ENCODE results near the gene LCN1. TPM values are rescaled to one million over a fixed set of nuclear protein-coding genes. Genes with fewer than 3 reads are reported as not detected.
"Not testable (repeated sequence)": the region's sequence is repeated elsewhere in the genome, so short reads cannot be mapped to it uniquely, and the experiment has no call there.

The LCN1 gene
- total RNA-seq, 2 donors from 2014 or later: not detected

- Histone ChIP-seq H3K36me3 (no peaks in the 10 kb centered on the region), H3K27ac (no peak overlapping the region), H3K9me3 (no peaks in the 10 kb centered on the region), H3K27me3 (no peaks in the 10 kb centered on the region), H3K4me1 (no peaks in the 10 kb centered on the region), H3K9ac (ENCODE audit: low read depth in 2 of 2, low read length in 2 of 2) (no peak overlapping the region), H3K4me3 (no peak overlapping the region)
- no peak for DNase-seq
- TF ChIP-seq CTCF (IDR thresholded peaks at IDR 0.05): no peak
- intact Hi-C loops (cut with DNase I): no loop called here
These were observed 23.9 kb downstream of the LCN1 start for GRCh38 chr9:135544981-135545635.

GRCh38 chr9:135545646-135546176 is 24.5 kb downstream of the LCN1 start, which contains the start of gene OBP2A:
OBP2A (plus strand) TSS chr9:135546126; CDS start chr9:135546181, 55 bp downstream.
- DNase-seq; H3K27me3 ChIP-seq; H3K9me3 ChIP-seq; H3K4me1 ChIP-seq; H3K36me3 ChIP-seq; intact Hi-C loops (cut with DNase I); H3K27ac ChIP-seq; H3K4me3 ChIP-seq; H3K9ac ChIP-seq (ENCODE audit: low read depth in 2 of 2, low read length in 2 of 2): not testable (repeated sequence)

GRCh38 chr9:135546792-135547617 is 25.8 kb downstream of the LCN1 start:
- H3K27me3 ChIP-seq; H3K9me3 ChIP-seq; intact Hi-C loops (cut with DNase I); H3K4me3 ChIP-seq; H3K36me3 ChIP-seq; H3K4me1 ChIP-seq; DNase-seq; H3K9ac ChIP-seq (ENCODE audit: low read depth in 2 of 2, low read length in 2 of 2); H3K27ac ChIP-seq: not testable (repeated sequence)

GRCh38 chr9:135547756-135548736 is 26.8 kb downstream of the LCN1 start:
- Histone ChIP-seq H3K27me3 (no peaks in the 10 kb centered on the region), H3K9ac (ENCODE audit: low read depth in 2 of 2, low read length in 2 of 2) (no peak overlapping the region), H3K4me3 (no peak overlapping the region), H3K27ac (no peak overlapping the region), H3K9me3 (no peaks in the 10 kb centered on the region), H3K36me3 (no peaks in the 10 kb centered on the region), H3K4me1 (no peaks in the 10 kb centered on the region)
- no peak for DNase-seq
- intact Hi-C loops (cut with DNase I): no loop called here
- no peak for TF ChIP-seq CTCF (IDR thresholded peaks at IDR 0.05)

- intact Hi-C loops (cut with DNase I): not testable (repeated sequence)
These were observed 28.5 kb downstream of the LCN1 start for GRCh38 chr9:135549478-135550343.

GRCh38 chr9:135550344-135550918 is 29.2 kb downstream of the LCN1 start:
- intact Hi-C loops (cut with DNase I): no loop called here
- H3K4me1 ChIP-seq: no peaks in the 10 kb centered on the region
- no peak overlapping the region for H3K9ac ChIP-seq (ENCODE audit: low read depth in 2 of 2, low read length in 2 of 2)
- H3K36me3 ChIP-seq: no peaks in the 10 kb centered on the region
- H3K27me3 ChIP-seq: no peaks in the 10 kb centered on the region
- TF ChIP-seq CTCF (IDR thresholded peaks at IDR 0.05): no peak
- H3K27ac ChIP-seq: no peak overlapping the region
- no peak for DNase-seq
- no peaks in the 10 kb centered on the region for H3K9me3 ChIP-seq
- no peak overlapping the region for H3K4me3 ChIP-seq

More at GRCh38 chr9:135549478-135550343, 28.5 kb downstream of the LCN1 start:
- H3K27me3 ChIP-seq; H3K27ac ChIP-seq; H3K9ac ChIP-seq (ENCODE audit: low read depth in 2 of 2, low read length in 2 of 2); H3K4me3 ChIP-seq; H3K9me3 ChIP-seq; H3K36me3 ChIP-seq; DNase-seq; H3K4me1 ChIP-seq: not testable (repeated sequence)
